ENCODE data around the gene TIMP4.

The TIMP4 gene

GRCh38 chr3:12147049-12147780 lies 11.5 kb downstream of the TIMP4 start:
- no peak for DNase-seq

GRCh38 chr3:12143949-12144504 lies 14.7 kb downstream of the TIMP4 start:
- no peak for DNase-seq

GRCh38 chr3:12142476-12142875 lies 16.2 kb downstream of the TIMP4 start:
- DNase-seq: no peak

GRCh38 chr3:12141350-12141749 lies 17.4 kb downstream of the TIMP4 start:
- DNase-seq: no peak

- DNase-seq: no peak
These were observed 19.6 kb downstream of the TIMP4 start for GRCh38 chr3:12139111-12139511.

GRCh38 chr3:12138044-12138443 lies 20.7 kb downstream of the TIMP4 start:
- peak; percentile 16 for DNase-seq

GRCh38 chr3:12136371-12136770 lies 22.3 kb downstream of the TIMP4 start:
- no peak for DNase-seq

- peak; percentile 11 for DNase-seq
These were observed 23.6 kb downstream of the TIMP4 start for GRCh38 chr3:12135029-12135657.

GRCh38 chr3:12132881-12133280 lies 25.8 kb downstream of the TIMP4 start:
- DNase-seq: no peak

- no peak for DNase-seq
These were observed 27.2 kb downstream of the TIMP4 start for GRCh38 chr3:12131351-12132090.

GRCh38 chr3:12127391-12127790 lies 31.3 kb downstream of the TIMP4 start:
- DNase-seq: no peak

GRCh38 chr3:12125772-12126171 lies 32.9 kb downstream of the TIMP4 start:
- DNase-seq: no peak

- no peak for DNase-seq
These were observed 37.2 kb downstream of the TIMP4 start for GRCh38 chr3:12121466-12121865.

GRCh38 chr3:12120374-12121140 lies 38.2 kb downstream of the TIMP4 start:
- peak; percentile 69 for DNase-seq

- no peak for DNase-seq
These were observed 41.2 kb downstream of the TIMP4 start for GRCh38 chr3:12117473-12117872.

GRCh38 chr3:12116870-12117269 lies 41.8 kb downstream of the TIMP4 start:
- DNase-seq: no peak

GRCh38 chr3:12115849-12116248 lies 42.9 kb downstream of the TIMP4 start:
- no peak for DNase-seq

GRCh38 chr3:12115104-12115503 lies 43.6 kb downstream of the TIMP4 start:
- DNase-seq: no peak

- no peak for DNase-seq
These were observed 44.5 kb downstream of the TIMP4 start for GRCh38 chr3:12114251-12114650.

- DNase-seq: no peak
These were observed 51.5 kb downstream of the TIMP4 start for GRCh38 chr3:12107071-12107713.

All from KG1 (cell line).